ENCODE data around the gene OOSP2.
"Not testable (repeated sequence)": the region's sequence is repeated elsewhere in the genome, so short reads cannot be mapped to it uniquely, and the experiment has no call there.

The OOSP2 gene

DNA sequence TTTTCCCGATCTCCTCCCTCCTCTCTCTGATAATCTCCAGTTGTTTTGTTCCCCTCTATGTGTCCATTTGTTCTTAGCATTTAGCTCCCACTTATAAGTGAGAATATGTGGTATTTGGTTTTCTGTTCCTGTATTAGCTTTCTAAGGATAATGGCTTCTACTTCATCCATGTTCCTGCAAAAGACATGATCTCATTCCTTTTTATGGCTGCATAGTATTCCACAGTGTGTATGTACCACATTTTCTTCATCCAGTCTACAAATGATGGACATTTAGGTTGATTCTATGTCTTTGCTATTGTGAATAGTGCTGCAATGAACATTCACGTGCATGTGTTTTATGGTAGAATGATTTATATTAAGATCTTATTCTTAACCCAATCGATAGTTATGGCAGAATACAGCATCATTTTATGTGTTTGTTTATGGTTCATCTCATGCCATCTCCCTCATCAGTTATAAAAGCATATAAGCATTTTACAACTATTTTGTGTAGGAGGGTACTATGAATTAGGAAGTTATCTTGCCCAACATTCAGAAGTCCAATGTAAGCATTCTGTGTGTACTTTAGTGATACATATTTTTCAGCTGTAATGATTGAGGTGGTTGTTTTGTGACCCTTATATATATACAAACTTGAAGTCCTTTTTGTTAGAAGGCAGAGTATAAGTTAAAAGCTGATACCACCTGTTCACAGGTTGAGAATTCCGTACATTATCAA is 19.5 kb downstream of the OOSP2 start:
- TF ChIP-seq, protein P1, sequence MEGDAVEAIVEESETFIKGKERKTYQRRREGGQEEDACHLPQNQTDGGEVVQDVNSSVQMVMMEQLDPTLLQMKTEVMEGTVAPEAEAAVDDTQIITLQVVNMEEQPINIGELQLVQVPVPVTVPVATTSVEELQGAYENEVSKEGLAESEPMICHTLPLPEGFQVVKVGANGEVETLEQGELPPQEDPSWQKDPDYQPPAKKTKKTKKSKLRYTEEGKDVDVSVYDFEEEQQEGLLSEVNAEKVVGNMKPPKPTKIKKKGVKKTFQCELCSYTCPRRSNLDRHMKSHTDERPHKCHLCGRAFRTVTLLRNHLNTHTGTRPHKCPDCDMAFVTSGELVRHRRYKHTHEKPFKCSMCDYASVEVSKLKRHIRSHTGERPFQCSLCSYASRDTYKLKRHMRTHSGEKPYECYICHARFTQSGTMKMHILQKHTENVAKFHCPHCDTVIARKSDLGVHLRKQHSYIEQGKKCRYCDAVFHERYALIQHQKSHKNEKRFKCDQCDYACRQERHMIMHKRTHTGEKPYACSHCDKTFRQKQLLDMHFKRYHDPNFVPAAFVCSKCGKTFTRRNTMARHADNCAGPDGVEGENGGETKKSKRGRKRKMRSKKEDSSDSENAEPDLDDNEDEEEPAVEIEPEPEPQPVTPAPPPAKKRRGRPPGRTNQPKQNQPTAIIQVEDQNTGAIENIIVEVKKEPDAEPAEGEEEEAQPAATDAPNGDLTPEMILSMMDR (conservative IDR thresholded peaks at IDR 0.05; ENCODE audit: low read depth), result no peak
- POLR2A ChIA-PET (ENCODE audit: low non-redundant PET), result no interaction called here
- H3K27ac ChIP-seq, result no peak overlapping the region
- DNase-seq (ENCODE audit: low spot score), result no peak
- CTCF ChIA-PET, result no interaction called here

GRCh38 chr11:60064111-60064510 is 23.9 kb downstream of the OOSP2 start:
- ChIA-PET POLR2A (ENCODE audit: low non-redundant PET) (no interaction called here), CTCF (no interaction called here)
- no peak for DNase-seq (ENCODE audit: low spot score)
- no peak overlapping the region for H3K27ac ChIP-seq
- TF ChIP-seq, protein P1 (conservative IDR thresholded peaks at IDR 0.05; ENCODE audit: low read depth), result no peak

DNA sequence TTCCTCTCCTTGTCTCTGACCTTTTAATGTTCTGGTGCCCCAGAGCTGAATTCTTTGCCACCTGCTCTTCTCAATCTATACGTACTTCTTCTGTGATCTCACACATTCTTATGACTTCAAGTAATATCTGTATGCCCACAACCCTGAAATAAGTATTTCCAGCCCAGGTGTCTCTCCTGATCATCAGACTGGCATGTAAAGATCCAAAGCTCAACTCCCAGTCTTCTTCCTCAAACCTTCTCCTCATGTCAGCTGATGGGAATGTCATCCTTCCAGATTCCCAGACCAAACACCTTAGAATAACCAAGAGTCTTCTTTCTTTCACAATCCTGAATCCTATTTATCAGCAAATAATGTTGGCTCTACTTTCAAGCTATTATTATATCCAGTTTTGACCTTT is 25.6 kb downstream of the OOSP2 start:
- no peak for DNase-seq (ENCODE audit: low spot score)
- CTCF ChIA-PET, result no interaction called here
- no peak overlapping the region for H3K27ac ChIP-seq
- POLR2A ChIA-PET (ENCODE audit: low non-redundant PET), result no interaction called here
- TF ChIP-seq, protein P1 (conservative IDR thresholded peaks at IDR 0.05; ENCODE audit: low read depth), result no peak

GRCh38 chr11:60069450-60069849 is 29.2 kb downstream of the OOSP2 start:
- no peak overlapping the region for H3K27ac ChIP-seq
- ChIA-PET CTCF (interaction anchor here (0.6 to 0.7 kb wide), 2 partner anchors 37 to 894 kb away, joined by 3 to 5 read pairs; no protein-coding TSS in a partner anchor), POLR2A (ENCODE audit: low non-redundant PET) (no interaction called here)
- DNase-seq (ENCODE audit: low spot score), result no peak
- TF ChIP-seq, protein P1 (conservative IDR thresholded peaks at IDR 0.05; ENCODE audit: low read depth), result no peak

- POLR2A ChIA-PET (ENCODE audit: low non-redundant PET); H3K27ac ChIP-seq; CTCF ChIA-PET; DNase-seq (ENCODE audit: low spot score): not testable (repeated sequence)
Measured at GRCh38 chr11:60071644-60072043, 31.4 kb downstream of the OOSP2 start.

GRCh38 chr11:60077216-60077817 is 37.1 kb downstream of the OOSP2 start:
- DNase-seq (ENCODE audit: low spot score), result no peak
- TF ChIP-seq, protein P1 (conservative IDR thresholded peaks at IDR 0.05; ENCODE audit: low read depth), result no peak
- ChIA-PET CTCF (no interaction called here), POLR2A (ENCODE audit: low non-redundant PET) (no interaction called here)
- no peak overlapping the region for H3K27ac ChIP-seq

GRCh38 chr11:60077981-60078380 is 37.8 kb downstream of the OOSP2 start:
- no peak for DNase-seq (ENCODE audit: low spot score)
- POLR2A ChIA-PET (ENCODE audit: low non-redundant PET), result no interaction called here
- CTCF ChIA-PET, result no interaction called here
- TF ChIP-seq, protein P1 (conservative IDR thresholded peaks at IDR 0.05; ENCODE audit: low read depth), result no peak
- no peak overlapping the region for H3K27ac ChIP-seq

Data from RWPE1 (cell line).